AML-193 (cell line): ENCODE results near the gene BCAR1.
"Not testable (repeated sequence)": the region's sequence is repeated elsewhere in the genome, so short reads cannot be mapped to it uniquely, and the experiment has no call there.

Source experiments
- DNase-seq, 2 experiments: peaks; one replicate each; lab custom pipeline; 2025; lab: John Stamatoyannopoulos, UW

BCAR1 gene, protein sequence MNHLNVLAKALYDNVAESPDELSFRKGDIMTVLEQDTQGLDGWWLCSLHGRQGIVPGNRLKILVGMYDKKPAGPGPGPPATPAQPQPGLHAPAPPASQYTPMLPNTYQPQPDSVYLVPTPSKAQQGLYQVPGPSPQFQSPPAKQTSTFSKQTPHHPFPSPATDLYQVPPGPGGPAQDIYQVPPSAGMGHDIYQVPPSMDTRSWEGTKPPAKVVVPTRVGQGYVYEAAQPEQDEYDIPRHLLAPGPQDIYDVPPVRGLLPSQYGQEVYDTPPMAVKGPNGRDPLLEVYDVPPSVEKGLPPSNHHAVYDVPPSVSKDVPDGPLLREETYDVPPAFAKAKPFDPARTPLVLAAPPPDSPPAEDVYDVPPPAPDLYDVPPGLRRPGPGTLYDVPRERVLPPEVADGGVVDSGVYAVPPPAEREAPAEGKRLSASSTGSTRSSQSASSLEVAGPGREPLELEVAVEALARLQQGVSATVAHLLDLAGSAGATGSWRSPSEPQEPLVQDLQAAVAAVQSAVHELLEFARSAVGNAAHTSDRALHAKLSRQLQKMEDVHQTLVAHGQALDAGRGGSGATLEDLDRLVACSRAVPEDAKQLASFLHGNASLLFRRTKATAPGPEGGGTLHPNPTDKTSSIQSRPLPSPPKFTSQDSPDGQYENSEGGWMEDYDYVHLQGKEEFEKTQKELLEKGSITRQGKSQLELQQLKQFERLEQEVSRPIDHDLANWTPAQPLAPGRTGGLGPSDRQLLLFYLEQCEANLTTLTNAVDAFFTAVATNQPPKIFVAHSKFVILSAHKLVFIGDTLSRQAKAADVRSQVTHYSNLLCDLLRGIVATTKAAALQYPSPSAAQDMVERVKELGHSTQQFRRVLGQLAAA

DNA sequence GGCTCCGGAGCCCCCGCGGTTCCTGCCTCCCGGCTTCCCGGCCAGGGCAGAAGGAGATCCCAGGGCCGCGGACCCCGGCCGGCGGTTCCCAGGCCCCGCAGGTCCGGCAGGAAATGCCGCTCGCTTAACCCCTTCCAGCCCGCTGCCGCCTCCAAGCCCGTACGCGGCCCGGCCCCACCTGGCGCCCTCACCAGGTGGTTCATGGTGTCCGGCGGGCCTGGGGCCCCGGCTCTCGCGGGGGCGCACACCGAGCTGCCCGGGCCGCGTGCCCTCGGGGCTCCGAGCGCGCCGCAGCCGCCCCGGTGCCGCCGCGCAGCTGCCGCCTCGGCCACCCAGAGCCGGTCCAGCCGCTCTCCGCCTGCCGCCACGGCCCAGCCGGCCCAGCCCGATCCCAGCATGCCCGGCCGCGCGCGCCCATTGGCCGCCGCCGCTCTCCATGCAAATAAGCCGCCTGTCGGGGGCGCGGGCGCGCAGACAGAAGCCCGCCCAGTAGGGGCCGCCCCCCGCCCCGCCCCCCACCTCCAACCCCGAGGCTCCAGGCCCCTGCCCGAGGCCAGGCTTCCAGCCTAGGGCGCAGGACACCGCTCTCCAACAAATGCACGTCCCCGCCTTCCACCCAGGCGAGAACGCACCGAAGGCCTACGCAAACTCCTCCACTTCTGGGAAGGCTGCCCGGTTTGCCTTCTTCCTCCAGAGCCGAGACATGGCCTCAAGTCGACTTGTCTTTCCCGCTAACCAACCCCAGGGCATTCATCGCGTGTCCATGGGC is at the start of gene BCAR1:
BCAR1 (minus strand) TSS at position 345 of the 769 bp plus-strand sequence; CDS start at position 203, 142 bp downstream.
- DNase-seq: no peak

DNA sequence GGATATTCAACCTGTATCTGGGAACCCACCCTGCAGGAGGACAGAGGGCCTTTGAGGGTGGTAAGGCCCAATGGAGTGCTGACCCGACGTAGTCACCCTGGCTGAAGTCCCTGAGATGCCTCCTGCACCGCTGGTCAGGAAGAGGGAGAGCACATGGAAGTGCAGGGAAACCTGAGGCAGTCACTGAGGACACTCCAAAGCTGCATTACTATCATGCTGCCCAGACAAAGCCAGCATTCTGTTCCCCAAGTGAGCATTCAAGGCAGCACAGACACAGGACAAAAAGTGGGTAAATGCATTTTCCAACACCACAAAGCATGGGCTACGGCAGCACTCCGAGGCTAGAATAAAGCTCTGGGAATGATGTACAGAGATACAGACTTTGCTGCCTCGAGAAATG is 46.8 kb upstream of the BCAR1 start:
- no peak for DNase-seq

DNA sequence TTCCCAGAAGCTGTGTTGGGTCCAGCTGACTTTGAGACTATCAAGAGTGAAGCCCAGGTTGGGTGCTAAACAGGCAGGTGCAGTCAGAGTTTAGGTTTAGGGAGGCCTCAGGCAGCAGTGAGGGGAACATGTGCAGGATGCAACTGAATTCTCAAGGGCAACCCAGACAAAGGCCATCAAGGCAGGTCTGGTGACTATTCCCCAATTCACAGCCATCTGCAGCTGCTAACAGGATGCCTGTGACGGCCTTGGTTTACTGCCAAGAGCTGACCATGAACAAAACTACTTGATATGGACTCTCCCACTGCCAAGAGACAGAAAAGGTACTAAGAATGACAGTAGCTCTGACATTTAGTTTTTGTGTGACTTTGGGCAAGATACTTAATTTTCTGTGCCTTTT is 45.2 kb upstream of the BCAR1 start:
- no peak for DNase-seq

DNA sequence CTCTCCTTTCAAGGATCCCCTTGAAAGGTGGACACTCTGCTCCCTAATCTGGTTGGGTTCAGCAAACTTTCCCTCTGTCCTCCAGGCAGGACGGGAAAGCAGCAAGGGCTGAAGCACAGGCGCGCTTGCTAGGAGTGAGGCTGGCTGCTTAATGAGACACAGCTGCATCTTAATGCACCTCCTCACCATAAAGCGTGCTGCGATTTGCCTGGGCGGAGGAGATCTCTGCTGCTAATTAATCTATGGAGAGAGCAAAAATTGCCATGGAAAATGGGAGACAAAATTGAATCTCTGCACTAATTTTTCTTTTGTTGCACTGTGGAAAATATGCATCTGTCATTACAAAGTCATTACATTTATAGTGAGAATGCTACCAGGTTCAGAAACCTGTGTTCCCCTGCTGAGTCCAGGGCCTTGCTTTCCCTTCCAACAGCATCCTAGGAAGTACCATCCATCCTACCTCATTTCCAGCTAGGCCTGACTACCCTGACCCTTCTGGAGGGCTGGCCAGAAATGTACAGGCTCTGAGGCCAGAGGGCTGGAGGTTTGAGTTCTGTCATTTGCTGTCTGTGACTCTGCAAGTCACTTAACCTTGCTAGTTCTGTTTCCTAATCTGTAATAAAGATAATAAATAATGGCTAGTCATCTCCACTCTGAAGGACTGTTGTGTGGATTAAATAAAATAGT is 43.5 kb upstream of the BCAR1 start:
- no peak for DNase-seq

DNA sequence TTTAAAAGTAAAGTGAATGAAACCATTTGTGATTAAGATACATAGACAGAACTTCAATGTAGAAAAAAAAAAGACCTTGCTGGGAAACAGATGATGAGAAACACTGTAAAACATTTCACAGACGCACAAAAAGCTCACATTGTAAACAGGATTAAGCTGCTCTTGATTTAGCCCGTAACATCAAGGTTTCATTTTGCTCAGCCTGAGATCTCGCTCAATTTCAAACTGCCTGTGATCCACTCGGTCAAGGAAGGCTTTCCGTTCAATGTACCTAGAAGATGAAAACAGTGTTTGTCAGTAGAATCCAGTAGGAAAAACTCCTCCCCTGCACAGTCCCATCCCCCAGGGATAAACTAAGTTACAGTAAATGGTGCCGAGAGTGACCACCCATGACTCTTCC is 42.3 kb upstream of the BCAR1 start:
- DNase-seq: no peak

- DNase-seq: no peak
Observed at GRCh38 chr16:75293173-75293572, 41.7 kb upstream of the BCAR1 start.

DNA sequence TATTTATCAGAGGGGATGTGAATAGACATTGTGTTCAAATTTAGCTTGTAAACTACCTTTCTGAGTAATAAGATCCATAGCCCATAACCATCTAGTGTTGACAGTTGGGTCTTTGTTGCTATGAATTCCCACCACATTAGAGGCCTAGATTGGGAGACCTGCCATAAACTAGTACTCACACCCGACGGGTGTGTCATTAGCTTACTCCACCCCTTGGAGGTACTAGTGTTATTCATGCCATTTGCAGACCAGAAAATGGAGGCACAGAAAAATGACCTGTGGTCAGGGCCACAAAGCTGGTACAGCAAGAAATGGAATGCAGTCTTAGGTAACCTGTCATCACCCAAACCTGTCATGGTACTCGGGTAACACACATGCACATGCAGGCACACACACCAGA is 41.3 kb upstream of the BCAR1 start:
- no peak for DNase-seq

DNA sequence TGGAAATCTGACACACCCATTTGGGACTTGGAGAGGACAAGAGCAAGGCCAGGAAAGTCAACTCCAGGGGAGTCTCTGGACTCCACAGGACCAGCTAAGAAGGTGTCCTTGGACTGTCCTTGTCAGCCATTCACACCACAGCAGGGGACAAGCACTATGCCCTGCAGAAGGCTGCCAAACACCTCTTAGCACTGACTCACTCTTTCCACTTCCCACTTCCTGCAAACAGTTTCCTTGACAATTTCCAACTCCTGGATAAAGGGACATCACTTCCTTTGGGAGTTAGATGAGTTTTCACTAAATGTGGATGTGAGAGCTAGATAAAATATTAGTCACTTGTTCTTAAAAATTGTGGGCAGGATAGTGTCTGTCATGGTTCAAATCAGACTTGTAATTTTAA is 37.8 kb upstream of the BCAR1 start:
- DNase-seq: no peak

DNA sequence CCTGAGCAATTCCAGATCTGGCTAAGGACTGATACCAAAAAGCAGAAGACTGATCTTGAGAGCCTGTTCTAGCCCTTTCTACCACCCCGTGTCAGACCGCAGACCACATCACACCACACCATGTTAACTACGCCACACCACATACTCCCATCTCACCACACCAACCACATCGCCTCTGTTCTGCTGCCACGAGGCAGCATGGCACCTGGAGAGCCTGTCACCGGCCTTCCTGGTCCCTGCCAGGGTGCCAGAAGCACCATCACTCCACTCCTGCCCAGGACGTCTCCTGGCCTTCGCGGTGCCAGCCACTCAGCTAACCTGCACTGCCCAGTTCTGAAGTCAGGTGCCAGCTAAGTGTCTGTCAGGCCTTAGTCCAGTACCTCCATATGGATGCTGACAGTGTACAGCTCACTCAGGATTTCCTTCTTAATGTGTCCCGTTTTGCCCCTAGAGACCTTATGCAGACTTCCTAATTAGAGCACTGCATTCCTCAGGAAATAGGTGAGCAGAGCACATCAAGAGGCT is 37.2 kb upstream of the BCAR1 start:
- DNase-seq: peak in 1 of 2 experiments; percentile 10

DNA sequence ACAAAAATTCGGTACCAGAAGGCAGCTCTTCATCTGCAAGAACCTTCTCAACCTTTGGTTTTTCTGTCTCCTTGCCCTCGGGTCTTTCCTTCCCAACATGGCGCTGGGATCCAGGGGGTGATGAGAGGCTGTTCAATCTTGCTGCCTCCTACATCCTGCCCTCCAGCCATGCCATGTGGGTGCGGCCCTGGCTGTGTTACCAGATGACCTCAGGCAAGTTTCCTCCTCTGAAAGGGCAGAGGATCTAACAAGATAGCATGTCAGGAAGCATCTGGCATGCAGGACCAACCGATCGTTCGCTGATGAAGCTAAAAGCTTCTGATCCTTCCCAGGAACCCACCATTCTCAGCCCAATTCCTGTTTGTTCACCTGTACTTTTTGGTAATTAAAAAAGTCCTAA is 36.8 kb upstream of the BCAR1 start:
- no peak for DNase-seq

- DNase-seq: no peak
Observed at GRCh38 chr16:75287708-75288107, 36.3 kb upstream of the BCAR1 start.

DNA sequence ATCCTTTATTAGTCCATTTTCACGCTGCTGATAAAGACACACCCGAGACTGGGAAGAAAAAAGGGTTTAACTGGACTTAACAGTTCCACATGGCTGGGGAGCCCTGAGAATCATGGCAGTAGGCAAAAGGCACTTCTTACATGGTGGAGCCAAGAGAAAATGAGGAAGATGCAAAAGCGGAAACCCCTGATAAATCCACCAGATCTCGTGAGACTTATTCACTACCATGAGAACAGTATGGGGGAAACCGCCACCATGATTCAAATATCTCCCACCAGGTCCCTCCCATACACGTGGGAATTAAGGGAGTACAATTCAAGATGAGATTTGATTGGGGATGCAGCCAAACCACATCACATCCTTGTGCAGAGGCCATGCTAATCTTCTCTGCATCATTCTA is 35.0 kb upstream of the BCAR1 start:
- no peak for DNase-seq

- DNase-seq: no peak
Observed at GRCh38 chr16:75282466-75283281, 31.2 kb upstream of the BCAR1 start.

DNA sequence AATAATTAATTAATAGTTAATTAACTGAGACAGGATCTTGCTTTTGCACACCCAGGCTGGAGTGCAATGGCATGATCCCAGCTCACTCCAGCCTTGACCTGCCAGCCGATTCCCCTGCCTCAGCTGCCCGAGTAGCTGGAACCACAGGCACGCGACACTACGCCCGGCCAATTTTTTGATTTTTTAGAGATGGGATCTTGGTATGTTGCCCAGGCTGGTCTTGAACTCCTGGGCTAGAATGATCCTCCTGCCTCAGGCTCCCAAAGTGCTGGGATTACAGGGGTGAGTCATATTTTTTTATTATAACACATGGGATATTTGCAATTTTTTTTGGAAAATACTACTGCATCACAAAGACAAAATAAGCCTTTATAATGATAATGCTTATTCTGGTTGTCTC is 30.4 kb upstream of the BCAR1 start:
- DNase-seq: no peak

DNA sequence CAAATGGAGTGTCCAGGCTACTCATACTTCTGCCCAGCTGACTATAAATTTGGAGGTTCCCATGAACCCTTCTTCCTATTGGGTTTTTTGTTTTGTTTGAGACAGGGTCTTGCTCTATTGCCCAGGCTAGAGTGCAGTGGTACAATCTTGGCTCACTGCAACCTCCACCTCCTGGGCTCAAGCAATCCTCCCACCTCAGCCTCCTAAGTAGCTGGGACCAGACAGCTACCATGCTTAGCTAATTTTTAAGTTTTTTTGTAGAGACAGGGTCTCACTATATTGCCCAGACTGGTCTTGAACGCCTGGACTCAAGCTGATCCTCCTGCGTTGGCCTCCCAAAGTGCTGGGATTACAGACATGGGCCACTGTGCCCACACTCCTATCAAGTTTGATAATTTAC is 29.6 kb upstream of the BCAR1 start:
- not testable (repeated sequence) for DNase-seq

DNA sequence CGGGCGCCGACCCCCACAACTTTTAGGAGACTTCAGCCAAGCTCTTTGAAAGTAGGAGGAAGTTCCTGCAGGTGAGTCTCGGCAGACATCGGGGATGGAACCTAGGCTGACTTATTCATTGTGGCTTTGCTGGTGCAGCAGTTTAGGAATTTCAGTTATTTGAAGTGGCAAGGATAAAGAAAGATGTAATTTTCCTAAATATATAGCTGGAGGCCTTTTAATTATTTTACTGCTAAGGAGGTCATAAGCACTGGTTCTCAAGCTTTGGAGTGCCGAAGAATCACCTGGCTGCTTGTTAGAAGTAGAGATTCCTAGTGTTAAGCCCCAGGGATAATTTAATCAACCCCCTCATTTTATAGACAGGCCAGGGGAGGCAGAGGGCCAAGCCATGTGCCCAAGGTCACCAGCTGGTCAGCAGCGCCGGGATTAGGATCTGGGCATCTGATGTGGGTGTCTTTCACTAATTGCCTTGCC is 28.9 kb upstream of the BCAR1 start:
- DNase-seq: no peak

DNA sequence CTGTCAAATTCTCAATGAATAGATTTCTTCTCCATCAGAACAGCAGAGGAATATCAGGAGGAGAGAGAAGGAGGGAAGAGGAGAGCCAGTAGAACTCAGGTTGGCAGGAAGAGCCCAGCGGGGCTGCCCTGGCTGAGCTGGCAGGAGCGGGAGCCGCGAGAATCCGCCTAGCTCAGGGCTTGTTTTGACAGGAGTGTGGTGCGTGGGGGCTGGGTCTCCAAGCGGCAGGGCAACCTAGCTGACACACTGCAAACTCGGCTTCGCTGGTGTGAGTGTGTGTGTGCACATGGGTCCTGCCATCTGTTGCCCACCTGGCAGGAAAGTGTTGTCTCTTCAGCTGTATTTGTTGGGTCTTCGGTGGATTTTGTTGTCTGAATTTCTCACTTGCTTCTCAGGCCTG is 27.9 kb upstream of the BCAR1 start:
- DNase-seq: no peak

DNA sequence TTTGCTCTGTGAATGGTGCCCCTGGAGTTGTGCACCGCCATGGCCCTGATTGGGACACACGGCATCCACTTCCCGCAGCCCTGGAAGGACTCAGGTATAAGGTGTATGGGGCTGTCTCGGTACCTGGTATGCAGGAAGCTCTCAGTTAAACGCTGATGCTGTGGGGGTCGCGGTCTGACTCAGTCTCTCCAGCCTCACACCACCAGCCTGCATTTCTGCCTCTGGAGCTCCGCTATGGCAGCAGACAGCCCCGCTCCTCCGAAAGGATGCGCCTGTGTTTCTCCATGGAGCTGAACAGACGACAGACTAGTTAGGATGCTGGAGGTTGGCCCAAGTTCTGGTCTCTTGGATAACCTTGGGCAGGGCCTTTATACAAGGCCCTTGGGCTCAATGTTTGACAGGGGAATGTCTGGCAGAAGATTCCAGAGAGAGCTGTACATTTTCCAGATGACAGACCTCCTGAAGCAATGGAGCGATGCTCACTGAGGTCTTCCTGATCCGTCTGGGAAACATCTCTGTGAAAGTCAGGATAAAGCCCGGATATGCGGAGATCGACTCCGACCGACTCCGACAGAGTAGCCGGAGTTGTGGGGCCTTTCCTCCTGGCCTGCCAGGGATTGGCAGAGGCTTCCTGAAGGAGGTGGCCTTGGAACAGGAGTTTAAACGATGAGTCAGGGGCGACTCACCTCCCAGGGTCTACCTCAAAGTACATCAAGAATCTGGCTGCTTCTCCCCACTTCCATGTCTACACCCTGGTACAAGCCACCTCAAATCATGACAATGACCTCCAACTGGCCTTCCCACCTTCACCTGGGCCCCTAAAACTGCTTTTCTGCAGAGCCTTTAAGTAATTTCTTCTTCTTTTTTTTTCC is 21.9 kb upstream of the BCAR1 start:
- no peak for DNase-seq

- DNase-seq: not testable (repeated sequence)
Observed at GRCh38 chr16:75272629-75273028, 21.2 kb upstream of the BCAR1 start.
